Renal cortex interstitium (tissue), 11 donors: ENCODE results near the gene DNAH9. TPM values are rescaled to one million over a fixed set of nuclear protein-coding genes. Genes with fewer than 3 reads are reported as not detected.

Experiments
- DNase-seq, 11 donors: peaks; one replicate each; pipeline ENCODE4 v3.0.0-alpha.2; 2013; ENCODE audit warnings: low read depth in 9 of 11, low spot score in 4 of 11; ENCODE audit errors: extremely low read depth in 1 of 11
- polyA plus RNA-seq, 3 donors: library from polyadenylated mRNA; unstranded; fragments of 120-200 nt; gene quantifications; one replicate each; pipeline ENCODE4 v1.2.1, GENCODE V29; 2013; ENCODE audit not compliant: insufficient read length in 3 of 3

DNAH9 gene
- polyA plus RNA-seq, 3 donors = 4.6 to 6.2 (median 5.1) TPM

DNA sequence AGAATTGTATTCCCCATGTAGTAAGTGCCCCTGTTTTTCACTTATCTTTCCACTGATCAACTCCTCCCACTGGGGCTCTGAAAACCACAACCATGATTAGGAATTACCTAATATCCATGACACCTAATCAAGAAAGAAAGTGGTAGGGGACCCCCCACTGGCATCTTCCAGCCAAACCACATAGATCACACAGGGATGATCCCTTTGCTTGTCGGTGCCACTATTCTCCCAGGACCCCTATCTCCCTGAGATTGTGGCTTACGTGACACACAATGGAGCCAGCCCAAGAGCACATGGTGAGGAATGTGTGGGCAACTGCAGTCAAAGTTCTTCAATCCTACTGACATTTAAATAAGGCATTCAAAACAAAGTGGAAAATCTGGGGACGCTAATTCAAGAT, 17.6 kb upstream of the DNAH9 start:
- DNase-seq = no peak

DNA sequence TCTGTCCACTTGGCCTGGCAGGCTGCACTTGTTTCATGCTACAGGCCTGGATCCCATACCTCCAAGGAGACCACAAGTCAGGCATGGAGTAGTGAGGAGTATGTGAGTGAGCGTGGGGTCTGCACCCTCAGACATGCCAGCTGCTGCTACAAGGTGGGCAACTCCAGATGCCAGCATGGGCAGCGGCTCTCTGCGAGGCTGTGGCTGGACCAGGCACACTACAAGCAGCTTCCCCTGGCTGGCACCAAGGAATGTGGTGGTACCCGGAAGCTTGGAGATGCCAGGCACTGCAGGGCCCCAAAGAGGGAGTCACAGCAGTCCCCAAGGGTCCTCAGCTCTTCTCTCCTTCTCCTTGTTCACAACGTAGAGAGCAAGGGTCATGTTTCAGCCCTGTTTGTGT, 16.1 kb upstream of the DNAH9 start:
- DNase-seq = no peak

DNA sequence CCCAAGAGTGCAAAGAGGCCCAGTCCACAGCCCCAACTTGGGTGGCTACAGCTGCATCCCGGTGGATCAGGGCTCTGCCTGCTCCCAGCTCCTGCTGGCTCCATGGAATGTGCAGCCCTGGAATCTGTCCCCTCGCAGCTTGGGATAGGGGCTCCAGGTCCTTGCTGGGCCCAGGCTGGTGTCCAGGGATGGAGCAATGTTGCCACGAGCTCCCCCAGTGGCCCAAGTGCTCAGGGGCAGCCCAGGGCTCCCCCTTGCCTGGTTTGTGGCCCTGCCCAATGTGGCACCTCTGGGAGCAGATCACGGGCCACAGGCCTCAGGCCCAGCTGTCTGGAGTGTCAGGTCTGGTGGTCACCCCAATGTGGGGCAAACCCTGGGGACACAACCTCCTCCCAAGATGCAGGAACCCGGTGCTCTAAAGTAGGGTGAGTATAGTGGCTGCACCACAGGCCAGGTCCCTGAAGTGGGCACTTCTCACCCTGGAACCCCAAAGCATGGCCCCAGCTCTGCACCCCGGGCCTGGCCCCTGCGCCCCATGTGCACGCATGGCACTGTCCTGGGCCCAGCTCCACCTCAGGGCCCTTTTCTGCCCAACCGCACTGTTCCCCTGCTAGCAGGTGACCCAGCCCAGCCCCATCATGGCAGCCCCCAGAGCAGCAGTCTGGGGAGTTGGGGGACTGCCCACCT, 14.8 kb upstream of the DNAH9 start:
- DNase-seq = no peak

DNA sequence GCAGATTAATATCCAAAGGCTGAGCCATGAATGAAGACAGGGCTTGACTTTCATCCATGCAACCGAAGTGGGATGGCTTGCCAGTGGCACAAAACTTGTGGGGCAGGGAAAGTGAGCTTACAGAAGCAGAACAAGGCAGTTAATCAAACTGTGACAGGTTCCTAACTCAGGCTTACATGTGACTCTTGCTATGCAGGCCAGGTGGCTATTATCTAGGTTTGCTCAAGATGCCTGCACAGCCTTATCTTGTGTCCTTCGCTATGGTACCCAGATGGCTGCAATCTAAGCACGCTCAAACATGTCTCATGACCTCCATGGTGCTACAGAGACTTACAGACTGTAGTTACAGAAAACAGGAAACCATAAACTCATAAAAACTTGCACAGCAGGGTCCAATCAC, 8.6 kb upstream of the DNAH9 start:
- peak in 5 of 11 donors; percentile 17 to 45 (median 25) for DNase-seq

DNA sequence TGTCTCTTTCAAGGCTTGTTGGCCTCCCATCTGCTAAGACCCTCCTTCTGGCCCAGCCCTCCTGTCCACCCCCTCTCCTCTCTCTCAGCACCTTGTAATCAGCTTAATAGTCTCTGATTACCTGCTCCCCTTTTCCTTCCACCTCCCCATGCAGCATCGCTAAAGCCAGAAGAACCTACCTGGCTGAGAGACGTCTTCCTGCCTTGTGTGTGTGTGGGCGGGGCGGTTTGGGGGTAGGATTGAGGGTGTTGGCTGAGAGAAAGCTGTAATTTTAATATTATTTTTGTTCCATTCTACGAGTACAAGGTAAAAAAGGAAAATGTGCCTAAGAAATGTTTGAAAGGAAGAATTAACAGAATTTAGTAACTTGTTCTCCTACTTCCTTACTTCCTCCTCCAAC, 3.4 kb downstream of the DNAH9 start:
- DNase-seq = no peak

DNA sequence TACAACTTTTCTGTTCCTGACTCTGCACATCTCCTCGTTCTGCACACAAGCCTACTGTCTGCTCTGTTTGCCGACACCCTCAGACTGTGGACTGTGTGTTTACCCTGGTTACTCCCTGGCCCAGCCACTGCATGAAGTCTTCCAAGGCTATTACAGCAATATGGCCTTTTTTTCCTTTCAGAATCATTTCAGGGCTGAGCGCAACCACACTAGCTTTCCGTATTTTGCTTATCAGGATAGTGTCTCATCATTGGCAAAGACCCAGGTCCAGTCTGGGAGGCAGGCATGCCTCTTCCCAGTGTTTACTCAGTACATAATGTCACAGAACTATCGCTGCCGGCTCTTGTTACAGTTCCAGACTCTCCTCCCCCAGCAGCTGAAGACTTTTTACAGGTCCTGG, 10.1 kb downstream of the DNAH9 start:
- DNase-seq = peak in 10 of 11 donors; percentile 40 to 71 (median 53)

DNA sequence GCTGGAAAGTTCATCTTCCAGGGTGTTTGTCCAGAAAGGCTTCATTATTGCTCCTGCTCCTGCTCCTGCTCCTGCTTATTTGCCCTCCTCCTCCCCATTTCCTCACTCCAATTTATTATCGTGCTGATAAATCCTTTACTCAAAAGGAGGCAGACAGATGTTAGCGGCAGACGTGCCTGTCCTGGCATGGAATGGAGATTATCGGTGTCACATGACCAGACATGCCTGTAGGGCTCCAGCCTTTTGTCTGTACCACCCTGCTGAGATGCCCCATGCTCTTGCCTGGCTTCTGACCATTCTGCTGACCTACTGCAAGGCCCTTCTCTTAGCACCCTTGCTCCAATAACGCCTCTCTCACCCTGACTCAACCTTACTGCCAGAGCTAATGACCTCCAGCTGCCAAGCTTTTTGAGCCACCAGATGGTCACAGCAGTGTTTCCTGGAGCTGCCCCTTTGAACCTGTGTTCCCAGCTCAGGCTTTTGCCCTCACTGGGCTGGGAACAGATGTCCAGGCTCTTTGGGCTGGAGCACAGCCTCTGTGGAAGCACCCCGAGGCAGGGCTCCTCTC, 12.8 kb downstream of the DNAH9 start:
- DNase-seq = no peak

DNA sequence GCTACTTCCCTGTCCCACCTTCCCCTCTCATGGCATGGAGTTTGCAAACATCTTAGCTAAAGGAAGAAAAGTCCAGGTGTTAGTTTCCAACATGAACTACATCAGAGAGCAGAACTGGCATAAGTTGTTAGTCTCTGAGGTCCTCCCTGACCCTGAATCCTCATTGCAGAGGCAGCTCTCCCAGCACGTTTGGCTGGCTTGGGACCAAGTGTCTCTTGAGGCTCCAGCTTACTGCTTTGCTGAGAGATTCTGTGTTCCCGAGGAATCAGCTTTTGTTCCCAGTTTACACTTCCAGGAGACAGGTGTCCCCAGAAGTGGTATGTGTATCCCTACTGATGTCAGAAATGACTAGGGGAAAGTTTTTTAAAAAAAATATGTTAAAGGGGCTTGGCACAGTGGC, 14.7 kb downstream of the DNAH9 start:
- no peak for DNase-seq

DNA sequence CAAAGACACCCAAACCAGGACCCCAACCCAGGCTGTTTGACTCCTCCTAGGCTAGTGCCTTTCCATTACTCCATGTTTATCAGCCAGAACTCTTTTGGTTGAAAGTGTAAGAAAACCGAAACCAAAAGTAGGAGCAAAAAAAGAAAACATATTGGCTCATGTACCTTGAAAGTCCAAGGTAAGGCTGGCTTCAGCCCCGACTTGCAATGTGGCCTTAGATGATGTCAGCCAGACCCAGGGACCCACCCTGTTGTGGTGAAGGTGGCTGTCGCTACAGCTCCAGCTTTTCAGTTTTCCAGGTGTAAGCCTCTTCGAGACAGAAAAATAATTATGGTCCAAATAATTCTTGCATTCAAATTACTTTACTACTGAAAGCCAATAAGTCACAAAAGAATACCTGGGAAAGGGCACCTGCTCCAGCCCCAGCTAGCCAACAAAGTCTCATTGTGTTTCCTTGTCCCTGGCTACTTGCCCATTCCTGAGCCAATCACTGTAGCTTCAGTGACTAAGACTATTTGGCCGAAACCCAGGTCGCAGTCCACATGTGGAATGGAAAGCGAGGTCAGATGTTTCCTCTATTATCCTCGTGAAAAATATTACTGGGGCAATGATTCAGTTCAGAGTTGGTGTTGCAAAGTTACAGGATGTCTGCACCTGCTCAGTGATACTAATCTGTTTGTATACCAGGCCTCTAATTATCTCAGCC, 20.7 kb downstream of the DNAH9 start:
- DNase-seq = no peak

DNA sequence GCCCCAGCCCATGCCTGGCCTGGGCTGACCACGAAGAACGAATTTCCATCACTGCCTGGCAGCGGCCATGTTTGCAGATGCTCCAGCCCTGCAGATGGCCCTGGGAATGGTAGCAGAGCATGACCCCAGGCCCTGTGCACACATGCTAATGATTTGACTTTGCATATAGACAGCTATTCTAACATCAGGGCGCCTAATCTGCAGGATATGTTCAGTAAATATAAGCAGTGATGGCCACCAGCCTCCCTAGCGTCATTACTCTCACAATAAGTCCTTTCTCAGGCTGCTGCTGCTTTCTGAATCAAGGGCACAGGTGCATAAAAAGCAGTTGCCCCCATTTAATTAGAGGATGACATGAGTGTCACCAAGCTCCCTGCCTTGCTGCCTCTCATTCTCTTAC, 24.2 kb downstream of the DNAH9 start:
- DNase-seq = no peak

DNA sequence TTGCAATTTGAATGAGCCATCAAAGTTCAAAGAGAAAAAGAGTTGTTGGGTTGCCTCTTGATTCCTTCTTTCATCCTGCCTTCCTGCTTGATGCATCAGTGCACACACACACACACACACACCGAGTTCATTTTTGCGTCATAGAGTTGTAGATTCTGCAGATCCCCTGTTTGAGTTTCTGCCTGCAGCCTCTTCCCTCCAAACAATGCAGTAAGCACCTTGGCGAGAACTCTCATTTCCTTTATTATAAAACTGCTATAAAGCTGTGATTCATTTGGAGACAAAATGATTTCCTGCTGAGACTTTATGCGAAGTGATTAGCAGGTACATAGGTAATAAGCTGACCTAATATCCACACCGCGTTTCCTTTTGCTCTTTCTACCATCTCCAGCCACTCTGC, 26.7 kb downstream of the DNAH9 start:
- DNase-seq = no peak

DNA sequence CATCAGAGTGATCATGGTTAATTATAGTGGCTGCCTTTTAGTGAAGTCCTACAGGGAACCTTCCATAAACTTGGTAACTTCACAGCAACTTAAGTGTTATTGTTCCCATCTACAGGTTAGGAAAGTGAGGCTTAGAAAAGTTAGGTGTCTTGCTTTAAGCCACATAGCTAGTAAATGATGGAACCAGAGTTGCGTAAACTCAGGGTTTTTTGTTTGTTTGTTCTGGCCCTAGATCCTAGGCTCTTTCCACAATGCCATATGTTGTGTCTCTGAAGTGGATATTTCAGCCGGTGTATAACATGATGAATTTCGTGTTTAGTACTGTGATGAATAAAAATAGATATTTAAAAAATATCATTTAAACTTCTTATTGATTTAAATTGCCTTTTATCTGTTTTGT, 27.6 kb downstream of the DNAH9 start:
- DNase-seq = no peak

DNA sequence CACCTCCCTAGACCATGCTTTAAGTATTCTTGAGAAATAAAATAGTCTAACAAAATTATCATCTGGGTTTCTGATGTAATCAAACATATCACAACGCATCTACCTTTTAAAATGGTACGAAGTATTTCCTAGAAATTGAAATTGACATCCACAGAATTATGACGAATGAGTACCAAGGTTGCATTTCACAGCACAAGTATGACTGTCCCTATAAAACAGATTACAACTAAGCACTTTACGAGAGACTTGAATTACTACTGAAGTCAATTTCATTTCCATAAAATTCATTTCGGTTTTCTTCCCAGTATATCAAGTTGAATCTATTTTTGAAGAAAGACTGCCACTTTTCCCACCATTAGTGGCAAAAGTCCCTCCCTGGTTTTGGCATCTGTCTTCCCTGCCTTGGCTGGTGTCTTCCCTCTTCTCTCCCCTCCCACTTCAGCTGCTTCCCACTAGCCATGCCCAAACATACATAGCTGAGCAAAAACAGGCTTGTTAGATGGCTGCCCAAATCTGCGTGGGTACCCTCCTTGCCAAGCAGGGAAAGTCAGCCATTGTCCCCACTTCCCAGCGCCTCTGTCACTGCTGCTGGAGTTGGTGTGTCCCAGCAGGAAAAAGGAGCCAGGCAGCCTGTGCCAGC, 29.2 kb downstream of the DNAH9 start:
- DNase-seq = no peak

DNA sequence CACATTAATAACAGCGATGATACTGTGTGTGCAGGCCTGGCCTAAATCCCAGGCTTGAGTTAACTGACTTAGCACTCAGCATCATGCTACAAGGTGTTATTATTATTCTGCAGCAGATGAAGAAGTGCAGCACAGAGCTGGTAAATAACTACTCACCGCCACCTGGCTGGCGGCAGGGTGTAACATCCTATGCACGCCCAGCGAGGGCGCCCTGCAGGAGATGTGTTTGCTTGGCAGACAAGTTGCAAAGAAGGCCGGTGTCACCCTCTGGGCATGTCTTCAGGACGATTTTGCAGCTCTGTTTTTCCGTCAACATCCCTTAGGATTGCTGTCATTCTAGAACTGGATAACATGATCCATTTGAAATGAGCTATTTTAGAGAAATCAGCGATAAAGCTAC, 30.1 kb downstream of the DNAH9 start:
- DNase-seq = no peak

DNA sequence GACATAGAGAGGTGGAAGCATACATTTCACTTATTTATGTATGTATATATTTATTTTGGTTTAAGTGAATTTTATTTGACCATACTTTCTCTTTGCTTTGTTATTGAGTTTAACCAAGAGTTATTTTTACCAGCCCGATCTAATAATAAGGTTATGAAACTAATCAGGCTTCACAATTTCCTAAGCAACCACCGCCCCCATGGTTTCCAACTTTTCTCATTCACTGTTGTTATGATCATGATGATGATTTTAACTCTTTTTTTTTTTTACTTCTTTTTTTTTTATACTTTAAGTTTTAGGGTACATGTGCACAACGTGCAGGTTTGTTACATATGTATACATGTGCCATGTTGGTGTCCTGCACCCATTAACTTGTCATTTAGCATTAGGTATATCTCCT, 30.6 kb downstream of the DNAH9 start:
- DNase-seq = no peak

DNA sequence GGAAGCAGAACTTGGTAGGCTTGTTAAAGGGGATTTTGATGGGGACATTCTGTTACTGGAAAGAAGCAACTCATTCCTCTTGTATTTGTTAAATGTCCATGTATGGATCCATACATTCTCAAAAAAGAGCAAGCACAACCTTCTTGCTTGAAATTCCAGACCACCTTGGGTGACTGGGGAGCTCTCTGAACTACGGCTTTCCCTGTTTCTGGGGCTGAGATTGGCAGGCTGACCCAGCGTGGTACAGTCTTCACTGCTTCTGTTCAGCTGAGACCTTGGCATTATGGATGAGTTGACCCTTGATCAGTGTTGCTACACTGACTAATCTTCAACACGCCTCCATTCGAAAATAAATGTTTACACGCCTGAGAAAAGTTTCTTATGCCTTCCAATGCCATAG, 38.5 kb downstream of the DNAH9 start:
- DNase-seq = no peak

DNA sequence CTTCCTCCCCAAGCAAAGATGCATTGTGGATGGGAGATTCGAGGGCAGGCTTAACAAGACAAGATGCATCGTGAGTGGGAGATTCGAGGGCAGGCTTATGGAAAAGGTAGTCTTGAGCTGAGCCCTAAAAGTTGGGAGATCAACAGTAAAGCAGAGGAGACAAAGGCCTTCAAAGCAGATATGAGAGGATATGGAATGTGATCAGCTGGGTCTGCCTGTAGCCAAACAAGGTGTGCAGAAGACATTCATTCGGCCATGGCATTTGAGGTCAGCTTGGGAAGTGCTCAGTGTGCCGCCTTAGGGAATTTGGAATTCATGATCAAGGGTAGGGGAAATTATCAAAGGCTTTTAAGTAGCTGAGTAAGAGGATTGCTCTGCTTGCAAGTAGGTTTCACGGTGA, 39.5 kb downstream of the DNAH9 start:
- DNase-seq = no peak

DNA sequence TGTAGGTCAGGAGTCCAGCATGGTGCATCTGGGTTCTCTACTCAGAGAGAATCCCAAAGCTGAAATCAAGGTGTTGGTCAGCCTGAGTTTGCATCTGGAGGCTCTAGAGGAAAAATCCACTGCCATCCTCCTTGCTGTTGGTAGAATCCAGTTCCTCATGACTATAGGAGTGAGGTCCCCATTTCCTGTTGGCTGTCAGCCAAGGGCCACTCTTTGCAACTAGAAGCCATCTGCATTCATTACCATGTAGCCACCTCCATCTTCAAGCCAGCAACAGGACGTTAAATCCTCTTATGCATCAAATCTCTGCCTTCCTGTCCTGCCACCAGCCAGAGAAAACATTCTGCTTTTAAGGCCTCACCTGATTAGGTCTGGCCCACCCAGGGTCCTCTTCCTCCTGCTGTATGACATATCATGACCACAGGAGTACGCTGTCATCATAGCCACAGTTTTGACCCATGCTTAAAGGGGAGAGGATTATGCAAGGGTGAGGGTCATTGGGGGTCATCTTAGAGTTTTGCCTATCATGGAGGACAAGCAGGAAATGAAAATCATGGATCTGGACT, 40.5 kb downstream of the DNAH9 start:
- no peak for DNase-seq

DNA sequence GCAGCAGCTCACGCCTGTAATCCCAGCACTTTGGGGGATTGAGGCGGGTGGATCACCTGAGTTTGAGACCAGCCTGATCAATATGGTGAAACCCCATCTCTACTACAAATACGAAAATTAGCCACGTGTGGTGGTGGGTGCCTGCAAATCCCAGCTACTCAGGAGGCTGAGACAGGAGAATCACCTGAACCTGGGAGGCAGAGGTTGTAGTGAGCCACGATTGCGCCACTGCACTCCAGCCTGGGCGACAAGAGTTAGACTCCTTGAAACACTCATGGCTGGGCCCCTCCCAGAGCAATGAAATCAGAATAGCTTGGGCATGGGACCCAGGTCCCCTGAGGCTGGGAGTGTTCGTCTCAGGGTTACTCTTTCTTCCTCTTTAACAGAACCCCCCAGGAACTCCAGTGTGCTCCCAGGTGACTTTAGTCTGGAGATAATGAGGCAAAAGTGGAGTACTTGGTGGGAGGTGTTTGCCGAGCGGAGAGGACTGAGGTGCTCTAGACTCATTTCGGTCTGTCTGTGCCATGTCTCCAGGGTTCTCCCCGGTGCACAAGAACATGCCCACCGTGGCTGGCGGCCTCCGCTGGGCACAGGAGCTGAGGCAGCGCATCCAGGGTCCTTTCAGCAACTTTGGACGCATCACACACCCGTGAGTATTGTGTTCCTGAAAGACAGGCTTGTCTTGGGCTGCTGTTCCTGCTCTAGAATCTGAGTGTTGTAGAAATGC, 41.6 kb downstream of the DNAH9 start:
- no peak for DNase-seq
